ENCODE measurements around the gene CRTC3.
"Not testable (repeated sequence)": the region's sequence is repeated elsewhere in the genome, so short reads cannot be mapped to it uniquely, and the experiment has no call there.

The CRTC3 gene

GRCh38 chr15:90620379-90621067, 90.8 kb downstream of the CRTC3 start:
- no peak for DNase-seq (ENCODE audit: low read depth in 2 of 2)

- DNase-seq (ENCODE audit: low read depth in 2 of 2), result no peak
These were observed 94.1 kb downstream of the CRTC3 start for GRCh38 chr15:90623854-90624253.

- DNase-seq (ENCODE audit: low read depth in 2 of 2), result no peak
These were observed 94.7 kb downstream of the CRTC3 start for GRCh38 chr15:90624278-90624981.

DNA sequence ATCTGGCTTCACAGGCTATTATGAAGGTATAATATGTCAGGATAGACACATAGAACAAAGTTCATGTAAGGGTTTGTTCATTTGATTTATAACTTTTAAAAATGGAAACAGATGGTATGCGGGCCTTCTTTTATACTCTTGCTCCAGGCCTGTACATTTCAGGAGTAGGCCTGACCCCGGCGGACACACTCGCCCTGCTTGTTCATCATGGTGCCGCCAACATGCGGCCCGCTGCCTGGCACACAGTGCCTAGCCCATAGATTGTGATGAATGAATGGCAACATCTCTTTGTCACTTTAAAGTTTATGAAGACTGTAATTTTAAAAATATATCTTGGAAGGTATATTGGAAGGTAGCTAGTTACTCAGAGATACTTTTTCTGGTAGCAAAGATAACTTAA, 95.3 kb downstream of the CRTC3 start:
- DNase-seq (ENCODE audit: low read depth in 2 of 2), result no peak

DNA sequence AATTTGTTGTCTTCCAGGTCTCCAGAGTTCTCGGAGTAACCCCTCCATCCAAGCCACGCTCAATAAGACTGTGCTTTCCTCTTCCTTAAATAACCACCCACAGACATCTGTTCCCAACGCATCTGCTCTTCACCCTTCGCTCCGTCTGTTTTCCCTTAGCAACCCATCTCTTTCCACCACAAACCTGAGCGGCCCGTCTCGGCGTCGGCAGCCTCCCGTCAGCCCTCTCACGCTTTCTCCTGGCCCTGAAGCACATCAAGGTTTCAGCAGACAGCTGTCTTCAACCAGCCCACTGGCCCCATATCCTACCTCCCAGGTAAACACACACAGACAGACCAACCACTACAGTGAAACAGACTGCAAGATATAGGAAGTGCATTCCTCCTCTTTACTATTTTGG, 99.5 kb downstream of the CRTC3 start:
- no peak for DNase-seq (ENCODE audit: low read depth in 2 of 2)

- no peak for DNase-seq (ENCODE audit: low read depth in 2 of 2)
These were observed 103.6 kb downstream of the CRTC3 start for GRCh38 chr15:90633360-90633759.

GRCh38 chr15:90636993-90637392, 107.3 kb downstream of the CRTC3 start:
- DNase-seq (ENCODE audit: low read depth in 2 of 2), result not testable (repeated sequence)

DNA sequence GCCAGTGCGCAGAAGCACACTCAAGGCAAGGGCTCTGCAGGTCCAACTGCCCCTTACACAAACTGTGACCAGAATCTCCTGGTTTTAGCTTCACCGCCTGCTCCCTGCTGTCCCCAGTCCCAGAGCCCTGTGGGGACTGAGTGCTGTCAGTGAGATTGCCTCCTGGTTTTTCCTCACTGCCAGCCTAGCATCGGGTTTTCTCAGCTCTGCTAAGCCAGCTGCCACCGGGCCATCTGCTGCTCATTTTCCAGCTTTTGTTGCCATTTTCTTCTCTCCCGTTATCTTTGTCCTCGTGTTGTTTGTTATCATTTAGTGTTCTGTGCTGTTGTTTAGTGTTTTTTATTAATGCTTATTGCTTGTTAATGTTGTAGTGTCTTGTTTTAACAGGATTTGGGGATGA, 108.0 kb downstream of the CRTC3 start:
- no peak for DNase-seq (ENCODE audit: low read depth in 2 of 2)

GRCh38 chr15:90638201-90638691, 108.5 kb downstream of the CRTC3 start:
- DNase-seq (ENCODE audit: low read depth in 2 of 2), result no peak

- no peak for DNase-seq (ENCODE audit: low read depth in 2 of 2)
These were observed 109.2 kb downstream of the CRTC3 start for GRCh38 chr15:90638963-90639362.

- no peak for DNase-seq (ENCODE audit: low read depth in 2 of 2)
These were observed 111.1 kb downstream of the CRTC3 start for GRCh38 chr15:90640862-90641261.

GRCh38 chr15:90641581-90642463, 112.1 kb downstream of the CRTC3 start:
- DNase-seq (ENCODE audit: low read depth in 2 of 2), result no peak

- DNase-seq (ENCODE audit: low read depth in 2 of 2), result no peak
These were observed 113.0 kb downstream of the CRTC3 start for GRCh38 chr15:90642464-90643300.

- no peak for DNase-seq (ENCODE audit: low read depth in 2 of 2)
These were observed 113.5 kb downstream of the CRTC3 start for GRCh38 chr15:90643301-90643632.

- no peak for DNase-seq (ENCODE audit: low read depth in 2 of 2)
These were observed 114.8 kb downstream of the CRTC3 start for GRCh38 chr15:90644526-90644925.

DNA sequence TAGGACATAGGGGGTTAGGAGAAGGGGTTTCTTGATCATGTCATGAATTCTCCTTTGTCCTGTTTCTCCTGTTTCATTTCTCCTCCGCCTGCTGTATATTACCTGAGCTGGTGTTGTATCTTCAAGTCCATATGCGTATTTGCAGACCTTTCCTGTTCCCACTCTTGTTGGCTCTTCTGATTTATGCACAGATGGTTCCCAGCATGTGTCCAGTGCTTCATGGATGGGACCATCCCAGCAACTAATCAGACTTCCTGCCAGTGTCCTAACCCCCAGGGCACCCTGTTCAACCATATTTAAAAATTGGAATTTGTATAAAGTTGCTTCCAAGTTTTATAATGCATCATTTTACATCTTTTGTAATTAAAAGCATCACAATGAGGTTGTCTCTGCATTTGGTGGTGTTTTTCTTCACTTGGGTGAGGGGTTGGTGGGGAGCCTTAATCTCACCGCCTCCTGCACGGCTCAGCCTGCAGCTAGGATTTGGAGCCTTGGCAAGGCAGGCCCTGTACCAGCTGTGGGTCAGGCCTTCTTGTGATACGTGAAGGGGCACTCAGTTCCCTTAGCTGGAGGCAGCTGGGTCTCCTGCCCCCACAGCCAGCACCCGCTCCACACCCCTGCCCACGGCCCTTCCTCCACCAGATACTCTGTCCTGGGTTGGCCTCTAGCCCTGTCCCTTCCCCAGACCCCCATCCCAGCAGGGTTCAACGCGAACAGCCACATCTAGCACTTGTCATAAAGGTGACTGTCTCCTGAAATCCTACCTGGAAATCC, 115.4 kb downstream of the CRTC3 start:
- DNase-seq (ENCODE audit: low read depth in 2 of 2), result no peak

GRCh38 chr15:90645873-90646575, 116.3 kb downstream of the CRTC3 start:
- DNase-seq (ENCODE audit: low read depth in 2 of 2), result no peak

- DNase-seq (ENCODE audit: low read depth in 2 of 2), result no peak
These were observed 117.1 kb downstream of the CRTC3 start for GRCh38 chr15:90646662-90647305.

DNA sequence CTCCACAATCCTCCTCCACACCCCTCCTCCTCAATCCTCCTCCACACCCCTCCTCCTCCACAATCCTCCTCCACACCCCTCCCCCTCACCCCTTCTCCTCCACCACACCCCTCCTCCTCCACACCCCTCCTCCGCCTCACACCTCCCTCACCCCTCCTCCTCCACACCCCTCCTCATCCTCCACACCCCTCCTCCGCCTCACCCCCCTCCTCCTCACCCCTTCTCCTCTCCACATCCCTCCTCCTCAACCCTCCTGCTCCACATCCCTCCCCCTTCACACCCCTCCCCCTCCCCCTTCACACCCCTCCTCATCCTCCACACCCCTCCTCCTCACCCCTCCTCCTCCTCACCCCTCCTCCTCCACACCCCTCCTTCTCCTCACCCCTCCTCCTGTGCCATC, 117.6 kb downstream of the CRTC3 start:
- no peak for DNase-seq (ENCODE audit: low read depth in 2 of 2)
